ENCODE results near the gene IER5L.

Gene IER5L

DNA sequence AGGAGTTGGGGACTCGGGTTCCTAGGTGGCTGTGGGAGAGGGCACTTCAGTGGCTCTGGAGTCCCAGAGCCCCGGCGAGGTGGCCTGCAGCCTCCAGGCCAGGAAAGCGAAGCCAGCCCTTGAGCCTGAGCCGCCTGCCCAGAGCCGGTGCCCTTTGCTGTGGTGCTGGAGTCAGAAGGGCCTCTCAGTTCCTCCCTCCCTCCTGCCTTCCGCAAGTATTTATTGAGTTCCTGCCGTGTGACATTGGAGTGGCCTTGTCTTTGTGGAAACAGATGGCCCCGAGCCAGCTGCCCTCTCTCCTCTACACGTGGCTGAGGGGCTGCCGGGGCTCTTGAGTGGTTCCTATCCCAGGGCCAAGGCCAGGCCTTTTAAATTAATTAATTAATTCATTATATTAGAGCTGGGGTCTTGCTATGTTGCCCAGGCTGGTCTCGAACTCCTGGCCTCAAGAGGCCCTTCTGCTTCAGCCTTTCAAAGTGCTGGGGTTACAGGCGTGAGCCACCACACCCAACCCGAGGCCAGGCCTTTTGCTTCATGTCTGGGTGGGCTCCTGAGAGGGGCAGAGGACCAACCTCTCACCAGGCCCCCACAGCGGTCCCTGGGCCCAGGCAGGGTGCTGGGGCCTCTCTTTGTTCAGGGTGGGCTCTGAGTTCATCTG is 45.6 kb upstream of the IER5L start:
- peaks cover 0 to 14% (median 2%) of the 10 kb centered on the region in 4 donors for H3K4me1 ChIP-seq
- H3K4me3 ChIP-seq = no peak overlapping the region
- no peaks in the 10 kb centered on the region for H3K27me3 ChIP-seq
- H3K27ac ChIP-seq = no peak overlapping the region
- intact Hi-C loops (cut with DNase I; ENCODE audit: low total_unique reads) = no loop called here
- DNase-seq = no peak
- TF ChIP-seq, protein P1, sequence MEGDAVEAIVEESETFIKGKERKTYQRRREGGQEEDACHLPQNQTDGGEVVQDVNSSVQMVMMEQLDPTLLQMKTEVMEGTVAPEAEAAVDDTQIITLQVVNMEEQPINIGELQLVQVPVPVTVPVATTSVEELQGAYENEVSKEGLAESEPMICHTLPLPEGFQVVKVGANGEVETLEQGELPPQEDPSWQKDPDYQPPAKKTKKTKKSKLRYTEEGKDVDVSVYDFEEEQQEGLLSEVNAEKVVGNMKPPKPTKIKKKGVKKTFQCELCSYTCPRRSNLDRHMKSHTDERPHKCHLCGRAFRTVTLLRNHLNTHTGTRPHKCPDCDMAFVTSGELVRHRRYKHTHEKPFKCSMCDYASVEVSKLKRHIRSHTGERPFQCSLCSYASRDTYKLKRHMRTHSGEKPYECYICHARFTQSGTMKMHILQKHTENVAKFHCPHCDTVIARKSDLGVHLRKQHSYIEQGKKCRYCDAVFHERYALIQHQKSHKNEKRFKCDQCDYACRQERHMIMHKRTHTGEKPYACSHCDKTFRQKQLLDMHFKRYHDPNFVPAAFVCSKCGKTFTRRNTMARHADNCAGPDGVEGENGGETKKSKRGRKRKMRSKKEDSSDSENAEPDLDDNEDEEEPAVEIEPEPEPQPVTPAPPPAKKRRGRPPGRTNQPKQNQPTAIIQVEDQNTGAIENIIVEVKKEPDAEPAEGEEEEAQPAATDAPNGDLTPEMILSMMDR (IDR thresholded peaks at IDR 0.05) = no peak
- no peaks in the 10 kb centered on the region for H3K36me3 ChIP-seq
- H3K9me3 ChIP-seq = no peaks in the 10 kb centered on the region

DNA sequence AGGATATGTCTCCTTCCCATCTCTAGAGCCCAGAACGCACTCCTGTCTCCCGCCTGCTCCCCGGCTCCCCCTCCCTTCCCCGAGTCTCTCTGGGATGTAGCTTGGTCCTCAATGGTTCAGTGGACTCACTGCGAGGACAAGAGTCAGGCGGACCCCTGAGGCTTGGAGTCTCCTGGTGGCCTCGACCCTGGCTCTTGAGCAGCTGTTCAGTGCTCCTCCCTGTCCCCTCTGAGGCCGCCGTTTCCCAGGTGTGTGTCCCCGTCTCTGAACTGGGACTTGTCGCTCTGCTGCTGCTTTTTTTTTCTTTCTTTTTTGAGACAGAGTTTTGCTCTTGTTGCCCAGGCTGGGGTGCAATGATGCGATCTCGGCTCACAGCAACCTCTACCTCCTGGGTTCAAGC is 44.8 kb upstream of the IER5L start:
- Histone ChIP-seq H3K27me3 (no peaks in the 10 kb centered on the region), H3K4me1 (peaks cover 0 to 15% (median 3%) of the 10 kb centered on the region in 4 donors), H3K4me3 (no peak overlapping the region), H3K27ac (no peak overlapping the region), H3K36me3 (no peaks in the 10 kb centered on the region), H3K9me3 (no peaks in the 10 kb centered on the region)
- intact Hi-C loops (cut with DNase I; ENCODE audit: low total_unique reads) = no loop called here
- TF ChIP-seq, protein P1 (IDR thresholded peaks at IDR 0.05) = no peak
- no peak for DNase-seq

DNA sequence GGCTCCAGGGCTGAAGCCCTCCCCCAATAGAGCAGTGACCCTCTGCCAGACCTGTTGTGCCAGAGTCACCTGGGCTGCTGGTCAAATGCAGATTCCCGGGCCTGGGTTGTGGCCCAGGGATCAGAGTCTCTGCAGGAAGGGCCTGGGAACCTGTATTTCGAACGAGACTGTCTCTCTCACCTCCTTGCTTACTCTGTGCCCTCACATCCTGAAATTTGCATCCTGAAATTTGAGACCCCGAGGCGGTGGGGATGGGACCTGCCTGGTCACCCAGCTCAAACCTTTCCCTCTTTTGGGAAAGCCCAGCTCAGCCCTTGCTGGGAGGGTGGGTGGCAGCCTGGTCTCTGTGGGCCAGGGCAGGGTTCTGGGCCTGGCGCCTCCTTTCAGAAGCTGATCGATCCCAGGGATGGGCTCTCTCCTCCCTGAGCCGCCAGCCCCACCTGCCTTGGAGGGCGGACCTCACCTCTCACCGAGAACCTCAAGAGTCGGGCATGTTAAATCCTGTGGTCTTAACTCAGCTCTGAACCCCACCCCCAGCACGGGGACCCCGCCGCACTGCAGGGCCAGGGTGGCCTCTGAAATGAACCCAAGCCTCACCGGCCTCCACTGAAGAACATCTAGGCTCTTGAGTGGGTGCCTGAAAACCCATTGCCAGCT is 44.0 kb upstream of the IER5L start:
- Histone ChIP-seq H3K27me3 (no peaks in the 10 kb centered on the region), H3K4me3 (no peak overlapping the region), H3K9me3 (no peaks in the 10 kb centered on the region), H3K36me3 (no peaks in the 10 kb centered on the region), H3K4me1 (peaks cover 0 to 20% (median 5%) of the 10 kb centered on the region in 4 donors), H3K27ac (no peak overlapping the region)
- intact Hi-C loops (cut with DNase I; ENCODE audit: low total_unique reads) = no loop called here
- no peak for DNase-seq
- TF ChIP-seq, protein P1 (IDR thresholded peaks at IDR 0.05) = no peak

DNA sequence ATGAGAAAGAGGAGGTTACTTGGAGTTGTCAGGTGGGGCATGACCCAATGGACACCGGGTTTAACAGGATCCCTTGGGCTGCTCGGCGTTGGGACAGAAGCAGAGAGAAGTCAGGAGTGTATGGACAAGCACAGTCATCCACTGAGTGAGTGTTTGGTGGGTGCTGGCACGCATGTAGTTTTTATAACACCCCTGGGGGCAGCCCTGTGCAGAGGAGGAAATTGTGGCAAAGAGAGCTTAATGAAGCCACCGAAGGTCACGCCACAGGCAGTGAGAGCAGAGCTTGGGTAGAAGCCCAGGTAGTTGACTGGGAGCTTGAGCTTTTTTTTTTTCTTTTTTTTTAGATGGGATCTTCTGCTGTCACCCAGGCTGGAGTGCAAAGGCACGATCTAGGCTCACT is 43.2 kb upstream of the IER5L start:
- Histone ChIP-seq H3K36me3 (no peaks in the 10 kb centered on the region), H3K9me3 (no peaks in the 10 kb centered on the region), H3K4me1 (peaks cover 0 to 20% (median 4%) of the 10 kb centered on the region in 4 donors), H3K27ac (no peak overlapping the region), H3K27me3 (no peaks in the 10 kb centered on the region), H3K4me3 (no peak overlapping the region)
- TF ChIP-seq, protein P1 (IDR thresholded peaks at IDR 0.05) = no peak
- DNase-seq = no peak
- intact Hi-C loops (cut with DNase I; ENCODE audit: low total_unique reads) = no loop called here

DNA sequence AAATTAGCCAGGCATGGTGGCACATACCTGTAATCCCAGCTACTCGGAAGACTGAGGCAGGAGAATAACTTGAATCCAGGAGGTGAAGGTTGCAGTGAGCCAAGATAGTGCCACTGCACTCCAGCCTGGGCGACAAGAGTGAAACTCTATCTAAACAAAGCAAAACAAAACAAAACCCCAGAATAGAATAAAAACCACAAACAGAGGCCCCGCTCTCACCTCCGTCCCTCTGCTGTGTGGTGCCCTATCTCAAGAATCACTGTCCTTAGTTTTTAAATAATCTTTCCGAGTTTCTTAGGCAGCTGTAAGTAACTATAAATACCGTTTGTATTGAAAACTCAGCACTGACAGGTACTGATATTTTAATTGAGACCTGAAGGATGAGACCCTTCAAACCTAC is 42.7 kb upstream of the IER5L start:
- DNase-seq = no peak
- Histone ChIP-seq H3K36me3 (no peaks in the 10 kb centered on the region), H3K9me3 (no peaks in the 10 kb centered on the region), H3K4me1 (peaks cover 0 to 17% (median 3%) of the 10 kb centered on the region in 4 donors), H3K27me3 (no peaks in the 10 kb centered on the region), H3K27ac (no peak overlapping the region), H3K4me3 (no peak overlapping the region)
- TF ChIP-seq, protein P1 (IDR thresholded peaks at IDR 0.05) = no peak
- intact Hi-C loops (cut with DNase I; ENCODE audit: low total_unique reads) = no loop called here
